Gastroesophageal sphincter (tissue), 4 donors: ENCODE results near the gene FBXO42. TPM values are rescaled to one million over a fixed set of nuclear protein-coding genes. Genes with fewer than 3 reads are reported as not detected.
A peak's percentile ranks its signal among the peaks of the same experiment; 100 is the strongest.
"Not testable (repeated sequence)": the region's sequence is repeated elsewhere in the genome, so short reads cannot be mapped to it uniquely, and the experiment has no call there.

Experiments used
- ATAC-seq: fragments of 150-250 bp; one replicate; pipeline ENCODE4 v1.9.1; 2016; ENCODE audit warnings: mild to moderate bottlenecking, moderate library complexity
- H3K27ac ChIP-seq, 4 donors: fragments of 200-600 bp; sonication (generic) in 3 of 4; 1 replicate in 3 of 4; 2 replicates in 1 of 4; pipeline ENCODE4 v1.5.1; 2016 to 2019
- H3K27me3 ChIP-seq: fragments of 200-600 bp; sonication (generic); one replicate; pipeline ENCODE4 v1.5.1; 2019
- H3K36me3 ChIP-seq, 2 donors: fragments of 200-600 bp; sonication (generic); one replicate each; pipeline ENCODE4 v1.5.1; 2019; ENCODE audit warnings: control low read depth in 1 of 2
- H3K4me1 ChIP-seq, 3 donors: fragments of 200-600 bp; sonication (generic); 1 replicate in 2 of 3; 2 replicates in 1 of 3; pipeline ENCODE4 v1.5.1; 2016 to 2019; ENCODE audit warnings: control low read depth in 2 of 3
- H3K4me3 ChIP-seq, 2 donors: fragments of 200-600 bp; sonication (generic); one replicate each; pipeline ENCODE4 v1.5.1; 2019; ENCODE audit warnings: mild to moderate bottlenecking in 1 of 2, moderate library complexity in 1 of 2
- H3K9me3 ChIP-seq, 3 donors: fragments of 200-600 bp; sonication (generic); one replicate each; pipeline ENCODE4 v1.5.1; 2017 to 2019; ENCODE audit warnings: control low read depth in 2 of 3
- CTCF ChIP-seq, 4 experiments: fragments of 200-600 bp in 2 of 4; fragments of 450-650 bp in 2 of 4; sonication (generic) in 1 of 4; IDR thresholded peaks; one replicate each; pipeline ENCODE4 v1.5.1; 2017 to 2019; ENCODE audit warnings: antibody characterized with exemption in 4 of 4, mild to moderate bottlenecking in 2 of 4, moderate library complexity in 2 of 4
- EP300 ChIP-seq: sonication (generic); formaldehyde crosslinking; IDR thresholded peaks from one replicate; pipeline ENCODE4 v1.6.1; 2017; ENCODE audit warnings: antibody characterized with exemption, mild to moderate bottlenecking
- POLR2A ChIP-seq, 2 donors: fragments of 450-650 bp; IDR thresholded peaks; one replicate each; pipeline ENCODE4 v1.6.1; 2017; ENCODE audit warnings: antibody characterized with exemption in 2 of 2, mild to moderate bottlenecking in 2 of 2, moderate library complexity in 1 of 2
- POLR2AphosphoS5 ChIP-seq: sonication (generic); formaldehyde crosslinking; IDR thresholded peaks from one replicate; pipeline ENCODE4 v1.6.1; 2017; ENCODE audit warnings: antibody characterized with exemption
- WGBS, 2 donors: methylation state at CpG; one replicate each; pipeline ENCODE4 v1.1.5; 2018; ENCODE audit warnings: low coverage in 1 of 2; 5-methylcytosine and 5-hydroxymethylcytosine counted together
- total RNA-seq, 4 donors: library from RNA; depleted of rRNA; stranded (reverse); fragments of >200 nt; gene quantifications; one replicate each; pipeline ENCODE4 v1.1.0, GENCODE V29; 2016

FBXO42 gene
- total RNA-seq, 4 donors from 2014 or later: 26.8 to 33.0 (median 29.7) TPM

- Histone ChIP-seq H3K4me1 (peaks cover 37 to 83% (median 41%) of the 10 kb centered on the region in 3 donors), H3K36me3 (peaks cover 0 to 32% of the 10 kb centered on the region in 2 donors)
These were observed 105.3 kb downstream of the FBXO42 start for GRCh38 chr1:16246961-16247360.

GRCh38 chr1:16246239-16246638 lies 106.0 kb downstream of the FBXO42 start:
- not testable (repeated sequence) for H3K9me3 ChIP-seq, ATAC-seq, H3K27me3 ChIP-seq, H3K4me3 ChIP-seq
- 100% methylated on average over 1 of the region's 1 CpG for WGBS, 2 donors
- Histone ChIP-seq H3K4me1 (peaks cover 35 to 76% (median 40%) of the 10 kb centered on the region in 3 donors), H3K27ac (peak overlapping the region in 3 of 4 donors; percentile 80 to 83 (median 82)), H3K36me3 (peaks cover 0 to 24% of the 10 kb centered on the region in 2 donors)

More at GRCh38 chr1:16246961-16247360, 105.3 kb downstream of the FBXO42 start:
- no peak for TF ChIP-seq EP300
- no peak for TF ChIP-seq POLR2A (IDR thresholded peaks at IDR 0.05)
- TF ChIP-seq CTCF (IDR thresholded peaks at IDR 0.05): no peak
- TF ChIP-seq POLR2AphosphoS5: no peak
- no peak for ATAC-seq
- no peaks in the 10 kb centered on the region for H3K27me3 ChIP-seq
- no peak overlapping the region for H3K4me3 ChIP-seq
- peak overlapping the region; percentile 80 to 93 (median 82) for H3K27ac ChIP-seq
- WGBS, 2 donors: 58 to 69% methylated on average over 2 of the region's 5 CpGs
- H3K9me3 ChIP-seq: no peaks in the 10 kb centered on the region

GRCh38 chr1:16245476-16246196 lies 106.6 kb downstream of the FBXO42 start:
- Histone ChIP-seq H3K27me3 (no peaks in the 10 kb centered on the region), H3K27ac (peak overlapping the region in 2 of 4 donors; percentile 82 to 83), H3K36me3 (peaks cover 0 to 18% of the 10 kb centered on the region in 2 donors), H3K4me3 (no peak overlapping the region), H3K9me3 (no peaks in the 10 kb centered on the region), H3K4me1 (peaks cover 29 to 70% (median 34%) of the 10 kb centered on the region in 3 donors)
- TF ChIP-seq POLR2A (IDR thresholded peaks at IDR 0.05) (no peak), EP300 (no peak), CTCF (IDR thresholded peaks at IDR 0.05) (no peak)
- no peak for ATAC-seq
- 89 to 92% methylated on average over 3 to 4 of the region's 9 CpGs for WGBS, 2 donors

GRCh38 chr1:16244650-16245285 lies 107.5 kb downstream of the FBXO42 start:
- peak overlapping the region in 2 of 4 donors; percentile 40 to 55 for H3K27ac ChIP-seq
- H3K4me1 ChIP-seq: peaks cover 24 to 61% (median 28%) of the 10 kb centered on the region in 3 donors
- ATAC-seq: no peak
- H3K4me3 ChIP-seq: no peak overlapping the region
- peaks cover 0 to 17% of the 10 kb centered on the region in 2 donors for H3K36me3 ChIP-seq
- no peak for TF ChIP-seq POLR2AphosphoS5
- no peak for TF ChIP-seq CTCF (IDR thresholded peaks at IDR 0.05)
- no peak for TF ChIP-seq EP300
- TF ChIP-seq POLR2A (IDR thresholded peaks at IDR 0.05): no peak
- WGBS, 2 donors: 74 to 78% methylated on average over 4 to 7 of the region's 8 CpGs
- no peaks in the 10 kb centered on the region for H3K27me3 ChIP-seq
- H3K9me3 ChIP-seq: no peaks in the 10 kb centered on the region

- H3K4me3 ChIP-seq: no peak overlapping the region
- H3K36me3 ChIP-seq: peaks cover 0 to 17% of the 10 kb centered on the region in 2 donors
- 7 to 15% methylated on average over 3 to 4 of the region's 8 CpGs for WGBS, 2 donors
- H3K4me1 ChIP-seq: peaks cover 19 to 54% (median 21%) of the 10 kb centered on the region in 3 donors
- TF ChIP-seq POLR2AphosphoS5: peak; percentile 66
- TF ChIP-seq EP300: no peak
- TF ChIP-seq POLR2A (IDR thresholded peaks at IDR 0.05): no peak
- TF ChIP-seq CTCF (IDR thresholded peaks at IDR 0.05): peak in 3 of 4 experiments; percentile 81 to 87 (median 82)
- ATAC-seq: peak; percentile 51
- H3K9me3 ChIP-seq: no peaks in the 10 kb centered on the region
- peak overlapping the region in 3 of 4 donors; percentile 27 to 55 (median 40) for H3K27ac ChIP-seq
- no peaks in the 10 kb centered on the region for H3K27me3 ChIP-seq
These were observed 108.2 kb downstream of the FBXO42 start for GRCh38 chr1:16243936-16244649.
